WTC11 (cell line): ENCODE results near the gene NACC2. TPM values are rescaled to one million over a fixed set of nuclear protein-coding genes. Genes with fewer than 3 reads are reported as not detected.

Experiments used
- ATAC-seq: fragments of 200-7000 bp; cut with Tn5 transposase; 2 replicates; pipeline ENCODE4 v1.10.0; 2021; ENCODE audit warnings: mild to moderate bottlenecking, moderate library complexity
- CTCF ChIA-PET: fragments of 300-600 bp; sonication (Branson Sonifier 250); formaldehyde crosslinking; loops from one replicate; lab custom pipeline; 2021; ENCODE audit warnings: antibody characterized with exemption; lab: Charles Lee
- POLR2A ChIA-PET: fragments of 350-600 bp; sonication (Branson Sonifier 250); formaldehyde crosslinking; loops from one replicate; lab custom pipeline; 2021; ENCODE audit warnings: antibody characterized with exemption; lab: Charles Lee
- DNase-seq: peaks from one replicate; pipeline ENCODE4 v3.0.0; 2021; ENCODE audit warnings: low spot score
- H3K27ac Mint-ChIP-seq: 2 replicates; pipeline ENCODE4 v1.8.0; 2021; ENCODE audit warnings: mixed read lengths
- H3K27me3 Mint-ChIP-seq: 2 replicates; pipeline ENCODE4 v1.8.0; 2021; ENCODE audit warnings: low read depth, mild to moderate bottlenecking, moderate library complexity, mixed read lengths
- H3K36me3 Mint-ChIP-seq: 2 replicates; pipeline ENCODE4 v1.8.0; 2021; ENCODE audit warnings: mixed read lengths
- H3K4me1 Mint-ChIP-seq: 2 replicates; pipeline ENCODE4 v1.8.0; 2022; ENCODE audit warnings: mixed read lengths
- H3K4me3 Mint-ChIP-seq: 2 replicates; pipeline ENCODE4 v1.8.0; 2021; ENCODE audit warnings: mild to moderate bottlenecking, moderate library complexity, mixed read lengths
- H3K9me3 Mint-ChIP-seq: 2 replicates; pipeline ENCODE4 v1.8.0; 2021; ENCODE audit warnings: mixed read lengths
- MLX ChIP-seq: sonication (generic); formaldehyde crosslinking; IDR thresholded peaks from 2 replicates; pipeline ENCODE4 v1.8.1; 2023; ENCODE audit warnings: mild to moderate bottlenecking, missing genetic modification reagents, moderate library complexity
- MYBL2 ChIP-seq: sonication (generic); formaldehyde crosslinking; IDR thresholded peaks from 2 replicates; pipeline ENCODE4 v1.8.1; 2023; ENCODE audit warnings: mild to moderate bottlenecking, moderate library complexity, missing genetic modification reagents
- NFATC4 ChIP-seq: fragments of 250-450 bp; sonication (Bioruptor Pico); IDR thresholded peaks from 2 replicates; pipeline ENCODE4 v1.9.0; 2021; ENCODE audit warnings: mild to moderate bottlenecking
- PRDM15 ChIP-seq: sonication (generic); formaldehyde crosslinking; IDR thresholded peaks from 2 replicates; pipeline ENCODE4 v1.8.0; 2022; ENCODE audit warnings: missing genetic modification reagents
- TEAD4 ChIP-seq: sonication (generic); formaldehyde crosslinking; IDR thresholded peaks from 2 replicates; pipeline ENCODE4 v1.8.0; 2022; ENCODE audit warnings: mild to moderate bottlenecking, missing genetic modification reagents
- USF1 ChIP-seq: sonication (generic); formaldehyde crosslinking; IDR thresholded peaks from 2 replicates; pipeline ENCODE4 v1.8.0; 2022; ENCODE audit warnings: mild to moderate bottlenecking, missing genetic modification reagents
- ZNF425 ChIP-seq: fragments of 250-450 bp; sonication (Bioruptor Pico); conservative IDR thresholded peaks from 2 replicates; pipeline ENCODE4 v1.9.0; 2021; ENCODE audit warnings: mild to moderate bottlenecking
- ZNF532 ChIP-seq: fragments of 250-450 bp; sonication (Bioruptor Pico); IDR thresholded peaks from 2 replicates; pipeline ENCODE4 v1.9.0; 2021; ENCODE audit warnings: mild to moderate bottlenecking, borderline replicate concordance
- total RNA-seq: library from RNA; stranded (reverse); gene quantifications from 3 replicates; pipeline ENCODE4 v1.2.3, GENCODE V29; 2021

Gene NACC2
- total RNA-seq, 1 experiment from 2014 or later: 17.1 TPM

GRCh38 chr9:136048560-136049411, 46.3 kb downstream of the NACC2 start:
- no peak overlapping the region for H3K4me3 Mint-ChIP-seq
- CTCF ChIA-PET: interaction anchor here (1.0 to 1.5 kb wide), 2 partner anchors 46 to 74 kb away, joined by 3 to 4 read pairs; no protein-coding TSS in a partner anchor

More at GRCh38 chr9:136048560-136049411, 46.3 kb downstream of the NACC2 start:
- TF ChIP-seq ZNF532 (CRISPR knock-in tag) (no peak), MYBL2 (CRISPR knock-in tag) (no peak), ZNF425 (CRISPR knock-in tag) (no peak), PRDM15 (CRISPR knock-in tag) (no peak), NFATC4 (CRISPR knock-in tag) (no peak), USF1 (no peak), MLX (CRISPR knock-in tag) (no peak), TEAD4 (CRISPR knock-in tag) (no peak)
- H3K4me1 Mint-ChIP-seq: peaks cover 15% of the 10 kb centered on the region
- H3K27me3 Mint-ChIP-seq: no peaks in the 10 kb centered on the region
- no peak overlapping the region; the same call in 1 of the 2 replicates for H3K27ac Mint-ChIP-seq
- DNase-seq: no peak
- ATAC-seq: no peak
- H3K36me3 Mint-ChIP-seq: no peaks in the 10 kb centered on the region
- POLR2A ChIA-PET: interaction anchor here (0.5 kb wide), 1 partner anchor 25 kb away, joined by 3 read pairs; no protein-coding TSS in a partner anchor
- H3K9me3 Mint-ChIP-seq: no peaks in the 10 kb centered on the region
